A172 (cell line): Measurements from ENCODE around the gene NOP9. TPM values are rescaled to one million over a fixed set of nuclear protein-coding genes. Genes with fewer than 3 reads are reported as not detected.

ENCODE experiments used
- DNase-seq: peaks from one replicate; pipeline ENCODE4 v3.0.0-alpha.2; 2015; ENCODE audit warnings: low spot score
- total RNA-seq: library from RNA; depleted of rRNA; stranded (reverse); fragments of >200 nt; shearing (Covaris generic); gene quantifications from 2 replicates; pipeline ENCODE4 v1.2.3, GENCODE V29; 2014; rRNA removed

The NOP9 gene, protein sequence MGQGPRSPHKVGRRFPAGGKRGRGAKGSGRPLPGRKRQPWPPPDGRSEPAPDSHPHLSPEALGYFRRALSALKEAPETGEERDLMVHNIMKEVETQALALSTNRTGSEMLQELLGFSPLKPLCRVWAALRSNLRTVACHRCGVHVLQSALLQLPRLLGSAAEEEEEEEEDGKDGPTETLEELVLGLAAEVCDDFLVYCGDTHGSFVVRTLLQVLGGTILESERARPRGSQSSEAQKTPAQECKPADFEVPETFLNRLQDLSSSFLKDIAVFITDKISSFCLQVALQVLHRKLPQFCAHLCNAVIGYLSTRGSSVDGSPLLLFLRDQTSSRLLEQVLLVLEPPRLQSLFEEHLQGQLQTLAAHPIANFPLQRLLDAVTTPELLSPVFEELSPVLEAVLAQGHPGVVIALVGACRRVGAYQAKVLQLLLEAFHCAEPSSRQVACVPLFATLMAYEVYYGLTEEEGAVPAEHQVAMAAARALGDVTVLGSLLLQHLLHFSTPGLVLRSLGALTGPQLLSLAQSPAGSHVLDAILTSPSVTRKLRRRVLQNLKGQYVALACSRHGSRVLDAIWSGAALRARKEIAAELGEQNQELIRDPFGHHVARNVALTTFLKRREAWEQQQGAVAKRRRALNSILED
- 7.8 and 9.6 TPM in 2 replicates for total RNA-seq

DNA sequence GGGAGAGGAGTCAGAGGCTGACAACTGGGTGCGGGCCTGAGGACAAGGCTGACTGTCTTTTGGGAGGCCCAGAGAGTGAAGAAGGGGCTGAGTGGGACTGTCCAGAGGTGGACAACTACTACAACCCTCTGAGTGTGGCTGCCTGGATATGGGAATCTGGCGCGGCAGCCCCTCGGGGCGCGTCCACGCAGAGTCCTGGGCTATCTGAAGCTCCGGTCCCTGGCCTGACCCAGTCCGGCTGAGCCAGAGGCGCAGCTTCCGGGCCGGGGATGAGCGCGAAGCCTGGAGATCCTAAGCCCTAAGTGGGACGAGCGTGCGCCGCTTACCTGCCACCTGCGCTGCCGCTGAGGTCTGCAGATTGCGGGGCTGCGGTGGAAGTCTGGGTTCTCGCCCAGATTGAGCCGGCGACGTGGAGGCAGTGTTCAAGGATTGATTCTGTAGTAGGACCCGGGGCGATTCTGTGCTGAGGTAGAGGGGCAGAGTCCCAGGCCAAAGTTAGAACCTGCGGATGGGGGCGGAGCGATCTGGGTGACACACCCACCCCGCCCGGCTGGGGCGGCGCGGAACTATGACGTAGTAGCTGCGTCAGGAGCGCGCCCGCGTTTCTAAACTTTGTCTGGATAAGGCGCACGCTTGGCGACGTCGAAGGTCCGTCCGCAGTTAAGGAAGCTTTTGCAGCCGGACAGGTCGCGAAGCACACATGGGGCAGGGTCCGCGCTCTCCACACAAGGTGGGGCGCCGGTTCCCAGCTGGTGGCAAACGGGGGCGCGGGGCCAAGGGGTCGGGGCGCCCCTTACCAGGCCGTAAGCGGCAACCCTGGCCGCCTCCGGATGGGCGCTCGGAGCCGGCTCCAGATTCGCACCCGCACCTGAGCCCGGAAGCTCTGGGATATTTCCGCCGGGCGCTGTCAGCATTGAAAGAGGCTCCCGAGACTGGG, at the start of gene NOP9, which contains the start of gene DHRS1:
Gene NOP9 (plus strand): TSS at position 596 of the 937 bp plus-strand sequence. CDS start 105 bp downstream, at position 701.
Gene DHRS1 (minus strand): TSS at position 526 of the 937 bp plus-strand sequence. CDS start 674 bp downstream, outside the sequence.
- DNase-seq: peak; percentile 60

DNA sequence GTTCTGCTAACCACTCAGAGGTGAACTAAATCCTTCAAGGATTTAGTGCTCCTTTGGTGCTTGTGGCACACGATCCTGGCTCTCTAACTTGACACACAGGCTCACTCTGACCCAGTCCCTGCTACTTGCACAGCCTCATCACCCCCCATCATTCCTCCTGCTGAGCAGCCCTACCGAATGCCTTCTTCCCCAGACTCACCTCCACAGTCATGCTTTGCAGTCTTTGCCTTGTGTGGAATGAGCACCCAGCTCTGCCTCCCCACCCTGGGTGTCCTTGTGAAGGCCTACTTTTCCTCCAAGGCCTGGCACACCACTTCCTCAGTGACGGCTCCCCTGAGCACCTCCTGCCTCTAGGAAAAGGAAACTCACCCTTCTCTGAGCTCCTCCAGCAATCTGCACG, 49.3 kb upstream of the NOP9 start:
- DNase-seq: no peak

DNA sequence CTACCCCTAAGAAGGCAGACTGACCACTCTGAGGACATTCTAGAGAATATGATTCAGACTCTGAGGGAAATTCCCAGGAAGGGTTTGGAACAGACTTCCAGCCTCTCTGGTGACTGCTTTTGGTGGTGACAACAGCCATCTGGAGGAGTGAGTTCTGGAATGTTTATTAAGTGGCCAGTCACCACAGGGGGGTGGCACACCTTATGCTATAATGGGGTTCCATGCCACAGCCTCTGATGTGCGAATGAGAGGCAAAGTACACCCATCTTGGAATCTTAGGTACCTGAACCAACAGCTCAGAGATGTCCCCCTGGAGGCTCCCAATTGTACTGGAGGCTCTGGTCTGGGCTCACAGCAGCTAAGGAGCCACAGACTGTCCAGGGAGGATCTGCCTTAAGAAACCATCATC, 47.8 kb upstream of the NOP9 start:
- peak; percentile 55 for DNase-seq

GRCh38 chr14:24252289-24253124, 47.1 kb upstream of the NOP9 start:
- DNase-seq: no peak

DNA sequence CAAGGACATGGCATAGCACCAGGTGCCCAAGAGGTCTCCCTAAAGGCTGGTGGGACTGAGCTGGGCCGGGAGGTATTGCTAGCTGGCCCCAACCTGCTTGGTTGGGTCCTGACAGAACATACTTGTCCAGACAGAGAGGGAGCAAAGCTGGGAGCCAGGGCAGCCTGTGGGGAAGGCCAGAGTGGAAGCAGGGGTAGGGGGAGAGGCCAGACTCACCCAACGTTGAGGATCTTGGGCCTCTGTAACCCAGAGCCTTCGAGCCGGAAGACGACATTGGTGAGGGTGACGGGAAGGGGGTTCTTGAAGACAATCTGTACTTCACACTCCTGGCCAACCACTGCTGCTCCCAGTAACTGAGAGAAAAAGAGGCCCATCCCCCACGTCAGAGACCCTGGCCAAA, 45.7 kb upstream of the NOP9 start:
- DNase-seq: no peak

DNA sequence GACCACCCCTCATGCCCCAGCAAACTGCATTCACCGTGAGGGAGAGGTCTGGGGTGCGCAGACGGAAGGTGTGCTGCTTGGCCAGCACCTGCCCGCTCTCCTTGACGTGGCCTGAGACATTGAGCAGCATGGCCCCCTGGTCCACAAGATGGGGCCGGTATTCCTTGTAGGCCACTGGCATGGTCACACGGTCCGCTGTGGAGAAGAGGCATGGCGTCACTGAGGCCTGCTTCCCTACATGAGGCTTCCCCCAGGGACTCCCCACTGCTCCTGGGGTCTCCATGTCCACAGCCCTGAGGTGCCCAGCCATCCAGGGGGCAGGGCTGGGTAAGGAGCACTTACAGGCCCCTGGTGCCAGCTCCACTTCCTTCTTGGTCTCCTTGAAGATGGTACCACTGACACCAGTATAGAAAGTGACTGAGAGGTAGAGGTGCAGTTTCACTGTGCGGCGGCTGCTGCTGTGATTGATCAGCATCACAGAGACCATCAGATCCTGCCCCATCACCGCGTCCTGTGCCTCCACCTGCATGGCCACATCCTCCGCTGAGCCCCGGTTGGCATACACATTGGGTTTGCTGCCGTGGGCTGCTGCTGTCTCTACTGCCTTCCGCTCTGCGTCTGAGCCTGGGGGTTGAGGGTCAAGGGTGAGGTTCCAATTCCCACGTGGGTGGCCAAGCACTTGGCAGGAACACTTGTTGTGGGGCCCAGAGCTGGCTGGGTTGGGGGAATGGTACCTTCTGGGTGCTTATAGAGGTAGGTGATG, 44.8 kb upstream of the NOP9 start:
- no peak for DNase-seq

DNA sequence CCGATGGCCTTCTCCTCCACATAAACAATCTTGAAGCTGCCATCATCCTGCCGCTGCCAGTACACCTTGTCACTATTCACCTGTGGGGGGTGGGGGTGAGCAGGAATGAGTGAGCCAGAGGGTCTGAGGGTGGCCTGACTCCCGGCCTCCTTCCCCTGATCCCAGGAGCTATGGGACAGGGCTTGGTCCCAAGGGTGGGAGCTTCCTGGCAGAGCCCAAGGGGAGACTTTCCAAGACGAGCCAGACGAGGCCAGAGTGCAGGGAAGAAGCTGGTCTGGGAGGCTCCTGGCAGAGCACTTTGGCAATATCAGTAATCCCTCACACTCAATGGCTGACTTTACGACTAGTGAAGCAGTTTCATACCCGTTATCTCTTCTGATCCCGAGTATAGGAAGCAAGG, 44.2 kb upstream of the NOP9 start:
- no peak for DNase-seq

DNA sequence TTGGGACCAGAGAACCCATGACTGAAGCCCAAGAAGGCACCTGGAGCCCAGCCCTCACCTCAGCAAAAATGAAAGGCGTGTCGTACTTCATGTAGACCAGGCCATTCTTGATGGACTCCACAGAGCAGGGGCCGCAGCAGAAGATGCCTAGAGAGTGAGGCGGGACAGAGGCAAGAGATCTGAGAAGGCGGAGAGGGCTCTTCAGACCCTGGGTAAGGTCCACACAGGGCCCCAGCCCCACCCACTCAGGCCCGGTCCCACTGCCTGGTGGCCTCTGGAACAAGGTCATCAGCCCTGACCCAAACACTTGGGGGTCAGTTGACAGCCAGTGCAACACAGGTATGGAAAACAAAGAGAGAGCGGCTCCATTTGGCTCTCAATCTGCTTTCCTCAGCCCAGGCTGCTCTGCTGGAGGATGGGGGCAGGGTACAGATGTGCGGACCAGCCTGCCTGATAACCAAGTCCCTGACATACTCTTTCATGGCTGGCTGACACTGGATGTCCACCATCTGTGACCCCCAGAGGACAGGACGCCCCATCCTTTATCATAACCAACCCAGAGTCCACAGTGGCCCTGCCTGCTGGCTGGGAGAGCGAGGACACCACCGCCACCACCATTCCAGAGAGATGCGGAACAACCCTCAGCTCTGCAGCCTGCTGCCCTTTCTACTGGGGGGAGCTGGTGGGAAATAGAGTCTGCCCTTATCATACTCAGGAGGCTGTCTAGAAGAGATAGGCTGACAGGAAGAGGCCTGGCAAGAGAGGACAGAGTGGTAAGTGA, 43.5 kb upstream of the NOP9 start:
- DNase-seq: no peak

- DNase-seq: no peak
These were observed 42.7 kb upstream of the NOP9 start for GRCh38 chr14:24256960-24257359.

- DNase-seq: no peak
These were observed 41.5 kb upstream of the NOP9 start for GRCh38 chr14:24258119-24258518.

GRCh38 chr14:24258548-24259265, 40.9 kb upstream of the NOP9 start:
- DNase-seq: no peak

DNA sequence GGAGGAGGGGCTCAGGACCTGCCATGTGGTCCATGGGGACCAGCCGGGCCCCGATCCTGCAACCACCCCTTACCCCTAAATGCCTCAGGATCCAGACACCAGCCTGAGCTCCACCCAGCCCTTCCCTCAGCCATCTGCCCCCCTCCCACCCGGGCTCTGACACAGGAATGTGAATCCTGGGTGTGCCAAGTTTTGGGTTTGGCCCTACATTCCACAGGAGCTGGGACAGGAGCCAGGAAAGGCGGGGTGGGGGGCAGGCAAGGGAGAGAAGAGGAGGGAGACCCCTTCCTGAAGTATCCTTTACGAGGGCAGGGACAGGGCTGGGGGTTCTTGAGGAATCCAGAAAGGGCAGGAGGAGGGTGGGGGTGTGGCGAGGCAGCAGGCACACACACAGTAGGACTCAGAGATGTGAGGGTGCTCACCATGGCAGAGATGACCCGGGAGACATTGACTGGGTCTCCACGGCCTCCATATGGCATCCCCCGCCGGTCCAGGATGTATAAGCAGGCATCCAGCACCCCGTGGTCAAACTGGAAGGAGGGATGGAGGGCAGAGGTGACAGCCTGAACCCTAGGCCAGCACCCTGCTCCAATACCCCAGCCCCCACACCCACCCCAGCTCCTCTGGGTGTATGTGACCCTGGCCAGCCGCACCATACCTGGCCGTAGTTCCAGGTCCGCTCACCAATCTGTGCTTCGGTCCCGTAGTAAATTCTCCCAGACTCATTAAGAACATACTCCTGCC, 40.2 kb upstream of the NOP9 start:
- DNase-seq: peak; percentile 7

- no peak for DNase-seq
These were observed 39.4 kb upstream of the NOP9 start for GRCh38 chr14:24260026-24260779.

GRCh38 chr14:24260780-24261157, 38.9 kb upstream of the NOP9 start:
- DNase-seq: no peak

DNA sequence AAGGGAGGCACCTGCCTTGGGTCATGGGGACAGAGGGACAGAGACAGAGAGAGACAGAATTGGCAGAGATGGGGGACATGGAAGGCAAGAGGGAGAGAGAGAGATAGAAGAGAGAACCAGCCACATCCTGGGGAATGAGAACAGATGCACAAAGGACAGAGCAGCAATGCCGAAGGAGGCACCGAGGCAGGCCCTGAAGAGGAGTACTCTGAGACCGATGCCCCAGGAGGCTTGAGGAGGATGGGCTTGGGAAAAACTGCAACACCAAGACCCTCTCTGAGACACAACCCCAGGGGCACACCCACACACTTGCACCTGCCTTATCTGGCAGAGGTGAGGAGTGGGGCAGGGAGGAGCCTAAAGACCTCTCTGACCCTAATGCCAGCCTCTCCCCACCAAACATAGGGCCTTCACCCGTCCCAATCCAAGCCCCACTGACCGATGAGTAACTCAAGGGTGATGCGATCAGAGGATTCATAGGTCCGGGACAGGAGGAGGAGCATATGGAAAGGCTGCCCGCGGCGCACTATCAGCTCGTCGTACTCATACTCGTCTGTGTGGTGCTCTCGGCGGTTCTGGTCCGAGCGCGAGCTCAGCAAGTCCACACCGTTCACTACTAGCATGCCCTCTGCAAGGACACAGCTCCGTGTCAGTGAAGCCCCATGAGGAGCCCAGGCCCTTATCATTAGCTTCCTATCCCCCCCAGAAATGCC, 38.2 kb upstream of the NOP9 start:
- no peak for DNase-seq

DNA sequence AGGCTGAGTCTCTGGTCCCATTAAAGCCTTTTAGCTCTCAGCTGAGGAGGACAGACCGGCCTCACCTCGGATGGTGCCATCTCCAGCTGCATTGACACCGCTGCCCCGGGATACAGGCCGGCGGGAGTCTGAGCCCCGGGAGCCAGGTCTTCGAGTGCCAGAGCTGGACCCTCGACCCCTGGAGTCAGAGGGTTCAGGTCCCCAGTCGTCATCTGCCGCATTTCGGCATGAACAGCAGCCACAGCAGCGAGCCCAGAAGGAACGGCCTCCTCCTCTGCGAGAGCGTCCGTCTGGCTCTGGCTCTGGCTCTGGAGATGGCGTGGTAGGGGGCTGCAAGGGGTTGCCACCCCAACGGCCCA, 37.7 kb upstream of the NOP9 start:
- DNase-seq: no peak
